ENCODE results near the gene CCDC146.
"Not testable (repeated sequence)": the region's sequence is repeated elsewhere in the genome, so short reads cannot be mapped to it uniquely, and the experiment has no call there.

Gene CCDC146

DNA sequence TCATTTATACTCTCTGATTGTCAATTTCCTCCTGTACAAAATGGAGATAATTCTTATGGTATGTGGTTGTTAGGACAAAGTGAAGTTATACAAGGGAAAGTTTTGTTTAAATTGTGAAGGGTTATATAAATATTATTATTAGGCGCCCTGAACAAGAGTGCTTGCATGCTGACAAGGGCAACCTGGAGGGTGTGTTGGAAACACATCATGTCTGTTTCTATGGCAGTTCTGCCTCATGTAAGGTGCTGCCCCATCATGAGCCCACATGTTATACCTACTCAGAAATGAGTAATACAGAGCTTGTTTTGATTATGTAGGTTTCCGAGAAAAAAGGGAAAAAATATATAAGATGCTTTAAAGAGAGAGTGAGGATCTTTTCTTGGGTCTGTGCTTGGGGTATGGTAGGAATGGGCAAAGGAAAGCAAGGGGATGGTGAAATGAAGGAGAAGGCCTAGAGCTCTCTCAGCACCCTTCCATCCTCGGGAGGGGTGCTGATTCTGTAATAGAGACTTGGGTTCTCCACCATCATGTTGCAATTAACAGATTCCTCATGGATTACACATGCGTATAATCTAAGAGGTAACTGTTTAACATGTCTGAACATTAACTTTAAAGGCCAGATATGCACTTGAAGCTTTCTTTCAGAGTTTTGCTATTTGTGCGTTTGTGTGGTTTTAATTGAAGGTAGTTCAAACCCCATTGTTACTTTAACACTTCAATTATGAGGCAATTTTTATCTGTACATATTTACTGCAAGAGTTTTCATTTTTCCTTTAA, 33.4 kb downstream of the CCDC146 start:
- DNase-seq, result peak; percentile 13

GRCh38 chr7:77157034-77157433, 34.6 kb downstream of the CCDC146 start:
- not testable (repeated sequence) for DNase-seq

DNA sequence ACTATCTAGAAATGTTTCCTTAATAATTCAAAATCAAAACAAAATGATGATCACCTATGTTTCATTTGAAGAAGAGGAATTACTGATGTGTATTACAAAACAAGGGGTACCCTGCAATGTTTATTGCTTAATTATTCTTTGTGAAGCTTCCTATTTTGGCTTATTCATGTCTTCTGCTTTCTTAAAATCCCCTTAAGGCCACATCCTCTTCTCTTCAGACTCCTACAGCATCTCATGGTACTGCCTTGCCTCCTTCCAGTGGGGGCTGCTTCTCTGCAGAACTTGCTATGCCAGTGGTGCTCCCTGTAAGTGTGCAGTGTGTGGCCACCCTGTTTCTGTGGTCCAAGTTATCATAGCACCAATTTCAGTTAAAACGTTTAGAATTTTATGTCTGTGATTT, 35.0 kb downstream of the CCDC146 start:
- peak; percentile 1 for DNase-seq

DNA sequence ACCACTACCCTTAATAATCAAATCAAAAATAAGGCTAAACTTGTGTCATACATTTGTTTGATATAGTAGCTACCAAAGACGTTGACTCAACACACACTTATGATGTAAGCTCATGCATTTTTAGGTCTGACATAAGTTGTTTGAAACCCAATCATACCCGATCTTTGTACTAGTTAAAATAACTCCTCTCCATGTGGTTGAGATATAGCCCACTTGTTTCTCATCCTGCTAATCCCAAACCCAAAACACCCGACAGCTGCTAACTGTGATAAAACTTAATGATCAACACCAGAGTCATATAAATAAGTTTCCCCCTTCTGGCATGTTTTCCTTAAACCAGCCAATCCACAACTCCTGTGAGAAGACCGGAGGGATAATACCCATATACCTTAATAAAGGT, 48.7 kb downstream of the CCDC146 start:
- not testable (repeated sequence) for DNase-seq

- DNase-seq, result not testable (repeated sequence)
Observed at GRCh38 chr7:77172437-77173172, 50.2 kb downstream of the CCDC146 start.

- not testable (repeated sequence) for DNase-seq
Observed at GRCh38 chr7:77174418-77174817, 52.0 kb downstream of the CCDC146 start.

DNA sequence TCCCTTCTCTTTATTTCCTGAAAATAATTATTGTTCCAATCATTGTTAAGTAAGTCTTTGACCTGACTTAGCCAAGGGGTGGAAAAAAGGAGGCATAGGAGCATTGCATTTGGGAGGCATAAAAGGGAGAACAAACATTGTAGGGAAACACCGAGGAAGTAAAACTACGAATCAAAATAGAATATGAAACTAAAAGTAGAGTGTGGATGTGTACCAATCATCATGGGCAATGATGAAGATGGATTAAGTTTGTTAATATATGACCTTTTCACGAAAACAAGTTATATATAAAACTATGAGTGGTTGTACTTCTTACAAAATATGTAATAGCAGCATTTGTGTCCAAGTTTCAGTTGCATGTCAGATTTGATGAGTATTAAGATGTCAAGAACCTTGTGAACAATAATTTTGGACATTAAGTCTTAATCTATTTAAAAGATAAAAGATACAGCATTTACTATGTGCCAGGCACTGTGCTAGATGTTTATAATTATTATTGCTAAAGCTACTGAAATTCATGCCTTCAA, 52.9 kb downstream of the CCDC146 start:
- DNase-seq, result not testable (repeated sequence)

DNA sequence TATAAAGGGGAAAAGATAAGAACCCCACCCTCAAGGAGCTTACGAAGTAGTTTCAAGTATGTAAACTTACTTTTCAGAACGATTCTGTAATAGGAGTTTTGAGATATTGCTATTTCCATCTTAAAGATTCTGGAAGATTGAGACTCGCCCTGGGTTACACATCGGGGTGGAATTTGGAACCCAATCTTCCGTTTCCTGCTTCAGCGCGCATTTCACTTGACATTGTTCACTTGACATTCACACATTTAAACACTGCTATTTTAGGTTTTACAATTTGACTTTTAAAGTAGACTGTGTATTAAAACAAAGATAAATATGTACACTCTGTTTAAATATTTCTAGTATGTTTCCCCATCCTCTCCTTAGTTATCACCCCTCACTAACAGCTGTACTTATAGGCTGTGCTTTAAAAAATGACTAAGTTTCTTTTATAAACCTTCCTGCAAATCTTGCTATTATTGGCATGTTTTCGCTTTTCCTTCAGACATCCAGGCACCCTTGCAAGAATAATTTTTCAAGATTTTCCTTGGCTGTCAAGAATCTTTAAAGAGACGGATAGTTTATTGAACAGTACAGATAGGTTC, 55.0 kb downstream of the CCDC146 start:
- not testable (repeated sequence) for DNase-seq

DNA sequence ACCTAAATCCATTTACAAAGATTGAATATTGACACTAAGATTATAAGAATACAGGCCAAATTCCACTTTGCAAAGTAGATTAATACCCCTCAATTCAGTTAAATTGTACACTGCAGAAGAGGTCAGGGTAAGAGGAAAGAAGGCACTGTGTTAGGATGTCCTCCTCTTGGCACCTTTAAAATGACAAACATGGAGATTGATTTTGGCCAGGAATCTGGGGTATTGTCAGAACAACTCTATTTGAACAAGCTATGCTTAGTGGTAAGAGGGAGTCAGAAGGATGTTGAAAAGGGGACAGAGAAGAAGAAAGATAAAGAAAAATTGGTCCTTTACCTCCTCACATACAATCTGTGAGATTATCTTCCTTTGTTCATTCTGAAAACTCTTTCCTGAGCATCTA, 55.6 kb downstream of the CCDC146 start:
- DNase-seq, result not testable (repeated sequence)

DNA sequence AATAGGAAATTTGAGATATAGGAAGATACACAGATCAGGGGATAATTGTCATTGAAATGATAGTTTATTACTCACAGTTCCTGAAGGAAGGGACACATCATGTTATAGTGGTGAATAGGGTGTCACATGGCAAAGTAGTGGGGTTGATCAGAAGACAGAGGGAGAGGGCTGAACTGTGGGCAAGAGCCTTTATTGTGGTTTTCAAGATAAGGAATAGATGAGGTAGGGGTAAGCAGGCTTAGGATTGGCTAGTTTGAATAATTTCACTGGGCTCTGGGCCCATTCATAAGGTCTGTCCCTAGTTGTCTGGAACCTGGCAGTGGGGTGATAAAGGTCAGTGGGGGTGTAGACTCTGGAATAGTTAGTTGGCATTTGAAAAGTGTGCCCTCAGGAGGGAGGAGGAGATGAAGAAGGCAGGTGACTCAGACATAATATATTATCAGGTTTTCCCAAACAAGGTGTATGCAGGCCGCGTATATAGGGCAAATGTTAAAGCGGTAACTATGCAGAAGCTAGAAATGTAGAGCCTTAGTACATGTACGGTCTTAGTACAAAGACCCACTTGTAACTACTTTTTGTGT, 58.7 kb downstream of the CCDC146 start:
- DNase-seq, result no peak

DNA sequence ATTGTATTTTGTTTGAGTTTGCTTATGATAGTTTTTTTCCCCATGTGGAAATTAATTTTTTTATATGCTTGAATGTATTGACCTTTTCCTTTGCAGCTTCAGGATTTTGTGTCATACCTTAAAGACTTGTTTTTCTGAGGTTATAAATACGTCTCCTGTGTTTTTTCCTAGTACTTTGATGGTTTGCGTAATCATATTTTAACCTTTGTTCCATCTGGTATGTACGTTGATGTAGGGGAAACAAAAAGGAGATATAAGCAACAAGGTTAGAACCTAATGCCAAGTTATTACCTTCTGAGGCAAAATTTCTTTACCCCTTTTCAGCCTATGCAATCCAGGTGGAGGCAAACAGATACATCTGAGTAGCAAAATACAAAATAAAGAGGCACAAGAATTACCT, 59.3 kb downstream of the CCDC146 start:
- DNase-seq, result no peak

DNA sequence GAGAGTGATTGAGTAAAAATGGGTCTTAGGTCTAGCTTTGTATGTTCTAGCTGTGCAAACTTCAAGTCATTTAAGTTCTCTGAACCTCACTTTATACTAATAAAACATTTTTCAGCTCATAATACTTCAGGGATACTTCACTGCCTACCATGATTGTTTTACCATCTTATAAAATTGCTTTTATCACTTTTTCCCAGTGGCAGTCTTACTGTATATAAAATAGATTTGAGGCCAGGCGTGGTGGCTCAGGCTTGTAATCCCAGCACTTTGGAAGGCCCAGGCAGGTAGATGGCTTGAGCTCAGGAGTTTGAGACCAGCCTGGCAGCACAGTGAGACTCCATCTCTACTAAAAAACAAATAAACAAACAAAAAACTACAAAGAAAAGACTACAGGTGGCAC, 59.8 kb downstream of the CCDC146 start:
- DNase-seq, result no peak

DNA sequence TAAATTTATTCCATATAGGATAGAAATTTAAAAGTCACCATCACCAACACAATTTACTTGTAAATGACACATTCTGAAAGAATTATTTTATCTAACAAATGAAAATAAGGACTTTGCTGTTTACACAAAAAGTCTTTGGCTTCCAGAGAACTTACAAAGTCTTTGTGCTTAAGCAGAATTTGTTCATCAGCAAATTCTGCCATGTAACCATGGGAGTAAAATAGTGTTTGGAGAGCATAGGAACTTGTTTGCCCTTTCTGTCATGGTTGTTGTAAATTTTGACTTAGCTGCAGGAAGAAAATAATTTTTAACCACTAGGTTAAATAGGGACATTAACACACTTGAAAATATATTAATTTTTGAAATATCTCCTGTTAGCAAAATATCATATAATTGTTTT, 62.0 kb downstream of the CCDC146 start:
- no peak for DNase-seq

DNA sequence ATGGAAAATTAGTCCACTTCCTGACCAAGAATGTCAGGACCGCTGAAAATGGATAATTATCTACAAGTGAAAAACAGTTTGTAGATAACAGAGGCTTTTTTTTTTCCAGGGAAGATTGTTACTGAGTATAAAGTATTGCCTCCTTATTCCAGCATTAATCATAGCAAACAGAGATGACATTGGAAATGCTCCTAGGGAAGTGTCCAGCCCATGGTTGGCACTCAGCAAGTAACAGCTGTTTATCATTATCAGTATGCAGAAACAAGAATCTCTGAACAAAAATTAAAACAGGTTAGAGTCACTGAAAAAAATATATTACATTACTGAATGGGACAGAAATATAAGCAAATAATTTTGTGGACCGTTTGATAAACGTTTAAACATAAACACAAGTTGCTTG, 62.6 kb downstream of the CCDC146 start:
- DNase-seq, result no peak

DNA sequence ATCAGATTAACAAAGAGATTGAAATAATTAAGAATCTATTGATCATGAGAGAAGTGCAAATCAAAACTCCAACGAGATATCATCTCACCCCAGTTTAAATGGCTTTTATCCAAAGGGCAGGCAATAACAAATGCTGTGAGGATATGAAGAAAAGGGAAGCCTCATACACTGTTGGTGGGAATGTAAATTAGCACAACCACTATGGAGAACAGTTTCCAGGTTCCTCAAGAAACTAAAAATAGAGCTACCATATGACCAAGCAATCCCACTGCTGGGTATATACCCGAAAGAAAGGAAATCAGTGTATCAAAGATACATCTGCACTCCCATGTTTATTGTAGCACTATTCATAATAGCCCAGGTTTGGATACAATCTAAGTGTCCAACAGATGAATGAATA, 63.5 kb downstream of the CCDC146 start:
- DNase-seq, result no peak

- no peak for DNase-seq
Observed at GRCh38 chr7:77188731-77189437, 66.5 kb downstream of the CCDC146 start.

DNA sequence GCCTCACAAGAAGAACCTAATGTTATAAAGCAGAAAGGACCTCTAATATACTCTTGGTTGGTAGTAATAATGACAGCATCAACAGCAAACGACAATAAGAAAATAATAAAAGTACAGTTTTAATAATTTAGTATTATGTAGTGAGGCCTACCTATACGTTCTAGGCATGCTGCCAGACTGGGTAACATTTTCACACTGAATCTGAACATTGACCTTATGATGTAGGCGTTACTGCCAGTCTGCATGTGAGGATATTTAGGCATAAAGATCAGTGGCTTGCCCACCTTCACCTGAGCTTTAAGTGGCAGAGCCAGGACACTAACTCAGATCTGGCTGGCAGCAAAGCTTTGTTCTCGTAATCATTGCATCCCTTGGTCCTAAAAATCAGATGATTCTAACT, 74.7 kb downstream of the CCDC146 start:
- DNase-seq, result no peak

DNA sequence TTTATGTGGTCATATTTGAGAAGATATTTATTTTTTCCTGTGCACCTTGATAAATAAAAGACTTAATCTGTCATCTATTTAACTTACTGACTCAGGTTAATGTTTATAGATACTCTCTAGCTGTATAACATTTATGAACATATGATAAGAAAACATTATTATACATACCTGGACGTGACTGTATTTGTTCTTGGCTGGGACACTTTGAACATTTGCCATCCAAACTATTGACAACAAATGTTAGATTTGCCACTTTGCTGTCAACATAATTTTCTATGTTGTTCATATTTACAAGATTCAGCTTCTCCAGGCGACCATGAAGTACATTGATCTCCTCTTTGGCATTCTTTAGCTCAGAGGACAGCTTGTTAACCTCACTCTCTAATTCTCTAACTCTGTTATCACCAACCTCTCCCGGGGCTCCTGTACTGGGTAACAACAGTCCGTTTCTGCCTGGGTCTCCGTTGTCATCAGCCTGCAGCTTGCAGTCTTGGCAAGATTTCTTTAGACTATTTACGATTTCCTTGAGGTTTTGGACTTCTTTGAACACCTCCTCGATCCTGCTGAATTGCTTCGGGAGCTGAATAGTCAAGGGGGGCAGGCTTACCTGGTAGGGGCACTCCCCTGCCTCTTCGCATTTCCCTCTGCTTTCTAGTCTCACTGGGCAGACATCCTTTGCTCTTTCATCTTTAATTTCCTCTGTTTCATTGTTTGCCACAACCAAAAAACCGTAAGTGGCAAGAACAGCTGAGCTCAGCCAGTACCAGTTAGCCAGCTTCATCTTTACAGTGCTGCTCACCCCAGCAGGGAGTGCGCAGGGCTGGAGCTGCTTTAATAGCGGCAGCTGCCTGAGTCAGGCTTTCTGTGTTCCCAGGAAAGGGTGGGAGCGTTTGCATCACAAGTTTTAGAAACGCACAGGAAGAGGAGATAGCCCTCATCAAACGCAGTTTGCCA, 76.9 kb downstream of the CCDC146 start, which contains the start of gene FGL2:
TSS of gene FGL2 (minus strand) at position 807 of the 954 bp plus-strand sequence. CDS start at position 781, 26 bp downstream.
- DNase-seq, result peak; percentile 43

DNA sequence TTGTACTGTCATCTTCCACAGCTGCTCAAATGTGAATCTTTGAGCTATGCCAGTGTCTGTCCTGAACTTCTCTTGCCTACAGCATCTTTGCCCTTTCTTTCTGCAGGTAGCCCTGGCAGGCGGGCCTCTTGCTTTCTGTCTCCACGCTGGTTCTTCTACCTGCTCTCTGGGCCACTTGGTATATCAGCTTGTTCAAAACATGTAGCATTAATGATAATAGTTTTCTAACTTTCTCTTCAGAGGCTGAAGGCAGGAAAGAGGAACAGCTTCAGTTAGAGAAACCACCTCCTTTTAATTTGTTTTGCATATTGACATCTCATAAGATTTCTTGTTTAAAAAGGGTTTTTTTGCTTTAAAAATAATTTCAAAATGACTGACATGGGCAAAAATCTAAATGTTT, 78.1 kb downstream of the CCDC146 start:
- no peak for DNase-seq

DNA sequence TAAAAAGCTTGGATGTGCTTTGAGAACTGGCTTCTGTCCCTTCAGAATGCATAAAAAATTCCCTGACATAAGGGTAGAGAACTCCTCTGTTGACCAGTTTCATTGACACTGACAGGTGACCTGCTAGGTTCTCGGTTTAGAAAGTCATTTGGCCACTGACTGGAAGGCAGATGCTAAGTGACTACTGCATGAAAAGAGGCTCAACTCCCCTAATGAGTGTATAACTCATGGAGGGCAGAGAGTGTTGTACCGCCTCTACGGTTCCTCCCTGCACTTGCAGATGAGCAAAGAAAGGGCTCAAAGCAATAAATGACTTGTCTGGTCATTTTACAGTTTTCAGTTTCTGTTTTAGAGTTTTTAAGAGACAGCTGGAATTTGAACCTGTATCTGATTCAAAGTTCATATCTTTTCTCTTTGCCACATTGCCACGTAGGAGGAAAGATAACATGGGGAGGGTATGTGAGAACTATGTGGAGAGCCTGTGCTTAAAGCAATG, 80.1 kb downstream of the CCDC146 start:
- no peak for DNase-seq

DNA sequence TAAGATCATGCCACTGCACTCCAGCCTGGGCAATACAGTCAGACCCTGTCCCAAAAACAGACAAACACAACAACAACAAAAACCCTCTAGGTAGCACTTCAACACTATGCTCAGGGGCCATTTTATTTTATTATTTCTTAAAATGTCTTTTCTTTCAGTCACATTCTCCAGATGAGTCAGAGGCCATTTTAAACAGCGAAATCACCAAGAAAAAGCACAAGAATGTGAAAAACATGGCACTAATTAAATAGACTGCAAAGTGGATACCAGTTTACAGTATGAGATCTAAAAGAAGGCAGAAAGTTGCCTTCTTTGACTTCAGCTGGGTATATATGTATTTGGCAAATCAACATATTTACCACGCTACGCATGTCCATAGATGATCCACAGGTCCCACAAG, 83.3 kb downstream of the CCDC146 start:
- peak; percentile 46 for DNase-seq

All from fibroblast of skin of right quadriceps (primary cell).